Measurements from ENCODE around the gene DLEC1. TPM values are rescaled to one million over a fixed set of nuclear protein-coding genes. Genes with fewer than 3 reads are reported as not detected.
"Not testable (repeated sequence)": the region's sequence is repeated elsewhere in the genome, so short reads cannot be mapped to it uniquely, and the experiment has no call there.

The DLEC1 gene
- total RNA-seq, 1 donor from 2014 or later: 0.24 TPM

GRCh38 chr3:38084334-38085310 lies 45.6 kb downstream of the DLEC1 start:
- DNase-seq (ENCODE audit: low spot score): peak; percentile 43

DNA sequence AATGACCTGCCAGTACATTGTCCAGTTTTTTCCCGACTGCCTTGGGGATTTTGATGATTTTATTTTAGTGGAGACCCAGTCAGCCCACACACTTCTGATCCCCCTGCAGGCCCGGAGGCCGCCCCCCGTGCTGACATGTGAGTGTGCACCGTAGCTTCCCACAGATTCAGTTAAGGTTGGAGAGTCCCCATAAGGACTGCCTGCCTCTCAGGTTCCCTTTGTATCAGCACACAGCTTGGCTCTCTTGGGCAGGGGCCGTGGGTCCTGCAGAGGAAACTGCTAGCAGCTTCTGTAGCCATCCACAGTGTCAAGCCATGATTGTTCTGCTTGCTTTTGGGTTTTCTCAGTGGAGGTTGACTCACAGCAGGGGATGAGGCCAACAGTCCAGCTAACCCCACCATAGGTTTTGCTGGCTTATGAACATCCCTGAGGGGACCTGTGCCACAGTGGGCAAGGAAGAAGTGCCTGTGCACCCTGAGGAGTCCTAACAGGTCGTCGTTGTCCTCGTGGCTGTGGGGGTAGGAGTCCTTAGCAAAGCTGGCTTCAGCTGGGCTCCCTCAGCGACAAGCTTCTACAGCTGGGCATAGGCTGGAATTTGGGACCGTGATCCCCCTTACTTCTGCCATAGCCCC lies 46.4 kb downstream of the DLEC1 start:
- DNase-seq (ENCODE audit: low spot score): no peak

DNA sequence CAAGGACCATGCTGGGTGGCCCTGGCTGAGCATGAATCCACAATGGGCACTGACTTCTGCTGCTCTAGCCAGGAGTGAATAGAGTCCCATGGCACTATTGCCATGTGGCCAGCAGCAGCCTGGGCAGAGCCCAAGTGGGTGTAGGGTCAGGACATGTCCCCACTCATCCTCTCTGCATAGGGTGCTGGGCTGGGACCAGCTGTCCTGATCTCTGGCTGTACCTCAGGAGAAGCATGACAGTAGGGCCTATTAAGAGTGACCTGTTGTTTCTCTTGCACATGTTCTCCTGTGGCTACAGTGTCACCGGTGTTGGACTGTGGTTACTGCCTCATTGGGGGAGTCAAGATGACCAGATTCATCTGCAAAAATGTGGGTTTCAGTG lies 46.9 kb downstream of the DLEC1 start:
- DNase-seq (ENCODE audit: low spot score): no peak

DNA sequence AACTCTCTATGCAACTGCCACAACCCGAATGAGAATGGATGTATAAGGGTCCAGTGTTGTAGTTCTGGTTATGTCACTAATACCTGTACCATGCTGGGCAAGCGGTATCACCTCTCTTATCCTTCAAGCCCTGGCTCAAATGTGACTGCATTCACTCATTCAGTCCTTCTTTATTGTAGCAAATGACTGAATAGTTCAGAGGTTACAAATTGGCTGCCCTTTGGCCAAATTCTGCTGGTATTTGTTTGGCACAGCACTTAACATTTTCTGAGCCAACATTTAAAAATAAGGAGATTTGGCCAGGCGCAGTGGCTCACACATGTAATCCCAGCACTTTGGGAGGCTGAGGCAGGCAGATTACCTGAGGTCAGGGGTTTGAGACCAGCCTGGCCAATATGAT lies 47.5 kb downstream of the DLEC1 start:
- DNase-seq (ENCODE audit: low spot score): no peak

DNA sequence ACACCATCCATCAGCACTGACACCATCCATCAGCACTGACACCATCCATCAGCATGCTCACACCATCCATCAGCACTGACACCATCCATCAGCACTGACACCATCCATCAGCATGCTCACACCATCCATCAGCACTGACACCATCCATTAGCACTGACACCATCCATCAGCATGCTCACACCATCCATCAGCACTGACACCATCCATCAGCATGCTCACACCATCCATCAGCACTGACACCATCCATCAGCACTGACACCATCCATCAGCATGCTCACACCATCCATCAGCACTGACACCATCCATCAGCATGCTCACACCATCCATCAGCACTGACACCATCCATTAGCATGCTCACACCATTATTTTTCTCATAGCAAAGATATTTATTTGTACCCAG lies 48.3 kb downstream of the DLEC1 start:
- not testable (repeated sequence) for DNase-seq (ENCODE audit: low spot score)

DNA sequence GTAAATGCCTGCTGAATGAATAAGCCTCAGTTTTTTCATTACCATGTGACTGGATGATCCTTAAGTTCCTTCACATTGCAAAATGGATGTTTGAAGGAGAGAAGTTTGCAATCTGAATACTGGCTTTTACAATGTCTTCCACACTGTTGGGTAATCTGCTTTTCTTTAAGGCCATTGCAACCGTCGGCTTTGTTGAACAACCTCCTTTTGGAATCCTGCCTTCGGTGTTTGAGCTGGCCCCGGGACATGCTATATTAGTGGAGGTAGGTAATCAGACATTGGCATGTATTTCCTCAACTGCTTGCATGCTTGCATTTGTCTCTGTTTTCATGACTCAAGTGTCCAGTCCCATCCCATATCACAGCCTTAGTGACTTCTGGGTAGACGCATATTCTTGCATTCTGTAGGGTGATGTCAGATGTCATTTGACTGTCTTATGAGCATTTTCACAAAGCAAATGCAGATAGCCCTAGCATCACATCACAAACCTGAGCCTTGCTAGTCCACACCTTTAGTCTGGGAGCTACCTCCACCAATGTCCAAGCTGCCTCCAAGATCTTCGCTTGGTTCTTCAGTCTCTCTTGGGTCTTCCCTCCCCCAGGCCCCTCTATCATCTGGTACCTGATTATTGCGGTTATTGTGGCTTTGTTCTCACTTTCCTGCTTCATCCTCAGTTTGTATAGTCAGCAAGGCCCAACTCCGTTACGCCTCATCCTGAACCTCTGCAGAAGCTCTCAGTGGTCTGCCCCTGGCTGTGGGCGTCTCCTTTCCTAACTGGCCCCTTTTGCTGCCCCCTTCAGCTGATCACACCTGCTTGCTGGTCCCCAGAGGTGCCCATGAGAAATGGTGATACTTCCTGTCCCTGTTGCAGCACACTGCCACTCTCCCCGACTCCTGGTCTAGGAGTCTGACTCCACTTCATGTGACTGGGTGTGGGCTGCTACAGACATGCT lies 49.4 kb downstream of the DLEC1 start:
- DNase-seq (ENCODE audit: low spot score): no peak

GRCh38 chr3:38089163-38089562 lies 50.2 kb downstream of the DLEC1 start:
- DNase-seq (ENCODE audit: low spot score): no peak

GRCh38 chr3:38090453-38090852 lies 51.4 kb downstream of the DLEC1 start:
- no peak for DNase-seq (ENCODE audit: low spot score)

GRCh38 chr3:38094999-38095398 lies 56.0 kb downstream of the DLEC1 start:
- no peak for DNase-seq (ENCODE audit: low spot score)

GRCh38 chr3:38095669-38096483 lies 56.9 kb downstream of the DLEC1 start:
- no peak for DNase-seq (ENCODE audit: low spot score)

DNA sequence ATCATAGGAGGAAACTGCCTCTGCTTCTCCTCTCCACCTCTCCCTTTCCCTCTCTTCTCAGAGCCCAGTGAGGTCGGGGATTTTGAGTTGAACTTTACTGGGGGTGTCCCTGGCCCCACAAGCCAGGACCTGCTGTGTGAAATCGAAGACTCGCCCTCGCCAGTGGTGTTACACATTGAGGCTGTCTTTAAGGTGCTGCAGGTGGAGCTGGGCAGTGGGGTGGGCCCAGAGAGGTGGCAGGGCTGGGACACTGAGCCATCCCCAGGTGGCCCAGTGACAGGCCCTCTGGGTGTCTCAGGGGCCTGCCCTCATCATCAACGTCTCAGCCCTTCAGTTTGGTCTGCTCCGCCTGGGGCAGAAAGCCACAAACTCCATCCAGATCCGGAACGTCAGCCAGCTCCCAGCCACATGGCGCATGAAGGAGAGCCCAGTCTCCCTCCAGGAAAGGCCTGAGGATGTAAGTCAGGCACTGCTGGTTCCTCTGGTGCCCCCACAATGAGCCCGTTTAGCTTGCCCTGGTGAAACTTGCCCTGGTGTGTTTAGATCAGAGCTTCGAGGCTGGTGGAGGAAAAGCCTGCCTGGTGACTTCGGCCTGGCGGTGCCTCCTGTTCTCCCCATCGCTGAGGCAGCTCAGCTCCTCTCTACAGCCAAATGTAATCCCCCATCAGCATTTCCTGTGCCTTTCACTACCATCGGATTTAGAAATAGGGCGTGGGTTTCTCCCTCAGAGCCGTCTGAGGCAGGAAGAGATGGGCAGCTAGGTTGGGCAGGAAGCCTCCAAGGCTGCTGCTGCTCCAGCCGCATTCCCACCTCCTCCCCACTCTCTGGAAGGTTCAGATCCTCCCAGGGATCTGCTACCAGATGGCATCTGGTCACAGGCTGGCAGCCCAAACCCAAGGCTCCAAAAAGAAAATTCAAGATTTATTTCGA lies 58.7 kb downstream of the DLEC1 start:
- no peak for DNase-seq (ENCODE audit: low spot score)

DNA sequence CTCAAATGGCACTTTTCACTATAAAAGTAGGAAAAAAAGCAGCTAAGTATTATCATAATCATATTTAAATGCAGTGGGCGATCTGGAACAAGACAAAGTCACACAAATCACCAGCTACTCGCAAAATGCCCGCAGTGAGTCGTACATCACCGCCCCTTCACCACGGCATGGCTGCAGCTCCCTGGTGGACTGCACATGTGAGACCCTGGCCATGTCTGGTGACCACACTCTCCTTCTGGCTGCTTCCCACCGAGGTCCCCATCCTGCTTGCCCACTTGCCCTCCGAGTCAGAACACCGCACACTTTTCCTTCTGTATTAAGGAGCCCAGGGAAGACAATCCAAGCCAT lies 59.3 kb downstream of the DLEC1 start:
- no peak for DNase-seq (ENCODE audit: low spot score)

GRCh38 chr3:38099518-38099917 lies 60.5 kb downstream of the DLEC1 start:
- DNase-seq (ENCODE audit: low spot score): no peak

DNA sequence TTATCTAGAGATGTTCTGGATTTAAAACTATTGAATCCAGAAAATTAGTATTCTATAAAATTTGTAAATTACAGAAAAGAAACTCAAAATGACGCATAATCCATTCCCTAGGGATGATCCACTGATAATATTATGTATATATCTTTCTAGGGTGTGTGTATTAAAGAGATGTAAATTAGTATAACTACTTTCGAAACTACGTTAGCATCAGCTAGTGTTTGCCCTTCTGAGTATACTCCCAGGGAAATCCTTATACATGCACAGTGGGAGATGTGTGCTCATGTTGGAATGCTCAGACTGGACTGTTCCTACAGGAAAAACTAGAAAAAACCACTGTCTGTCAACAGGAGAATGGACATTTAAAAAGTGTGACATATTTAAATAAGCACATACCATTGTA lies 61.5 kb downstream of the DLEC1 start:
- DNase-seq (ENCODE audit: low spot score): no peak

DNA sequence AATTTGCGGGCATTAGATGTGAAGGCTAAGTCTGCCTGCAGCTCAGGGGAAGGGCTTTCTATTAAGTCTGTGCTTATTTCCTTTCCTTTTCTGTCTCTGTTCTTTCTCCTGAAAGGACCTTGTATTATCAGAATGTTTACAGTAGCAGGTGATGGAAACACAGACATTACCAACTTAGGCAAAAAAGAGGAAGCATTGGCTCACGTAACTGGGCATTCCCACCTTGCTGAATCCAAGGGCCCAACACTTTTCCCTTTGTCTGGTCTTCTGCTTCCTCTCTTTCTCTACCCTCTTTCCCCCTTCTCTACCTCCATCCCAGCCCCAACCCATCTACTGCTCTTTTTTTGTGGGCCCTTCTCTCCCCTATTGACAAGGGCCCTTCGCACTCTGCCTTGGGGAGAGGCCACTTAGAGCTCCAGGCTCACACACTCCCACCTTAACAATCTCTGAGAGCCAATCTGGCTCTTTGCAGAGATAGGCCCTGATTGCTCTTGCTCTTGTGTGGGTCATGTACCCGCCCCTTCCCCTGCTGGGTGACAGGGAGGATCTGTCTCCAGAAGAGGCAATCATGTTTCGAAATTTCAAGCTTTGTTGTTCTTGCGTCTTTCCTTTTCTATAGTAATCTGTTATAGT lies 62.9 kb downstream of the DLEC1 start:
- no peak for DNase-seq (ENCODE audit: low spot score)

GRCh38 chr3:38102444-38102814 lies 63.4 kb downstream of the DLEC1 start:
- DNase-seq (ENCODE audit: low spot score): no peak

DNA sequence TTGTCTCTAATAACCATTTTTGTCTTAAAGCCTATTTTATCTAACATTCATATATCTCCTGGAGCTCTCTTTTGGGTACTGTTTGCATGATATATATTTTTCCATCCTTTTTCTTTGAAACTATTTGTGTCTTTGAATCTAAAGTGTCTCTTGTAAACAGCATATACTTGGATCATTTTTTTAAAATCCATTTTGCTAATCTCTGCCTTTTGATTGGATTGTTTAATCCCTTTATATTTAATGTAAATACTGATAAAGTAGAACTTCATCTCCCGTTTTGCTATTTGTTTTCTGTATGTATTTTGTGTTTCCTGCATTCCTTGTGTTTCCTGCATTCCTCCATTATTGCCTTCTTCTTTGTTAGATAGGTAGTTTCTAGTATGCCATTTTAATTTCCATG lies 66.5 kb downstream of the DLEC1 start:
- no peak for DNase-seq (ENCODE audit: low spot score)

GRCh38 chr3:38107911-38108648 lies 69.1 kb downstream of the DLEC1 start:
- no peak for DNase-seq (ENCODE audit: low spot score)

All from umbilical cord (tissue), 2 donors.